Measurements from ENCODE around the gene SSX2IP.
"Not testable (repeated sequence)": the region's sequence is repeated elsewhere in the genome, so short reads cannot be mapped to it uniquely, and the experiment has no call there.

SSX2IP gene

GRCh38 chr1:84674705-84675104, 15.6 kb downstream of the SSX2IP start:
- Histone ChIP-seq H3K9me3 (ENCODE audit: control insufficient read depth, low read length) (no peaks in the 10 kb centered on the region), H3K4me1 (ENCODE audit: control insufficient read depth, insufficient read depth, low read length) (no peaks in the 10 kb centered on the region), H3K9ac (ENCODE audit: low read length) (no peak overlapping the region), H3K4me3 (ENCODE audit: low read length) (no peak overlapping the region), H3K27me3 (replicated peaks; ENCODE audit: control insufficient read depth, insufficient read depth, low read length) (no peaks in the 10 kb centered on the region), H3K36me3 (ENCODE audit: control insufficient read depth, insufficient read depth, low read length, severe bottlenecking) (no peaks in the 10 kb centered on the region)
- DNase-seq (ENCODE audit: low read depth), result no peak

DNA sequence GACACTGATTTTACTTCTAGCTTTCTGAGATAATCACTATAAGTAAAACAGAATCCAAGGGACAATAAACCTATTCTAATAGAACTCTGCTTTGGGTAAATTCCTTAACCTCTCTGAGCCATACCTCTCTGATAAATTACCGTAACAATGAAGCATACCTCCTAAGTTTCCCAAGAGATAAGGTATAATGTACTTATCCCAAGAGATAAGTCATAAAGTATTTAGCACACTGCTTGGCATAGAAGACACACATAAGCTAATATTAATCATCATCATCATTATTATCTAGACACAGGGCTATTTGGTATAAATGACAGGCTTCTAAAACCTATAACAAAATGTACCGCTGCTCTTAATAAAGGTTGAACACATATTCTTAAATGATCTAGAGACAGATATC, 16.2 kb downstream of the SSX2IP start:
- Histone ChIP-seq H3K36me3 (ENCODE audit: control insufficient read depth, insufficient read depth, low read length, severe bottlenecking) (no peaks in the 10 kb centered on the region), H3K4me3 (ENCODE audit: low read length) (no peak overlapping the region), H3K27me3 (replicated peaks; ENCODE audit: control insufficient read depth, insufficient read depth, low read length) (no peaks in the 10 kb centered on the region), H3K4me1 (ENCODE audit: control insufficient read depth, insufficient read depth, low read length) (no peaks in the 10 kb centered on the region), H3K9me3 (ENCODE audit: control insufficient read depth, low read length) (no peaks in the 10 kb centered on the region), H3K9ac (ENCODE audit: low read length) (no peak overlapping the region)
- DNase-seq (ENCODE audit: low read depth), result no peak

- no peaks in the 10 kb centered on the region for H3K36me3 ChIP-seq (ENCODE audit: control insufficient read depth, insufficient read depth, low read length, severe bottlenecking)
- no peak overlapping the region for H3K4me3 ChIP-seq (ENCODE audit: low read length)
- DNase-seq (ENCODE audit: low read depth), result no peak
- H3K9me3 ChIP-seq (ENCODE audit: control insufficient read depth, low read length), result no peaks in the 10 kb centered on the region
- H3K27me3 ChIP-seq (replicated peaks; ENCODE audit: control insufficient read depth, insufficient read depth, low read length), result no peaks in the 10 kb centered on the region
- no peaks in the 10 kb centered on the region for H3K4me1 ChIP-seq (ENCODE audit: control insufficient read depth, insufficient read depth, low read length)
- no peak overlapping the region for H3K9ac ChIP-seq (ENCODE audit: low read length)
Measured at GRCh38 chr1:84672080-84672854, 18.0 kb downstream of the SSX2IP start.

- H3K9ac ChIP-seq (ENCODE audit: low read length), result no peak overlapping the region
- H3K9me3 ChIP-seq (ENCODE audit: control insufficient read depth, low read length), result no peaks in the 10 kb centered on the region
- H3K4me1 ChIP-seq (ENCODE audit: control insufficient read depth, insufficient read depth, low read length), result peaks cover 5% of the 10 kb centered on the region
- DNase-seq (ENCODE audit: low read depth), result peak; percentile 42
- no peaks in the 10 kb centered on the region for H3K27me3 ChIP-seq (replicated peaks; ENCODE audit: control insufficient read depth, insufficient read depth, low read length)
- no peaks in the 10 kb centered on the region for H3K36me3 ChIP-seq (ENCODE audit: control insufficient read depth, insufficient read depth, low read length, severe bottlenecking)
- no peak overlapping the region for H3K4me3 ChIP-seq (ENCODE audit: low read length)
Measured at GRCh38 chr1:84669831-84670230, 20.4 kb downstream of the SSX2IP start.

- no peak for DNase-seq (ENCODE audit: low read depth)
- H3K9ac ChIP-seq (ENCODE audit: low read length), result no peak overlapping the region
- no peaks in the 10 kb centered on the region for H3K27me3 ChIP-seq (replicated peaks; ENCODE audit: control insufficient read depth, insufficient read depth, low read length)
- H3K36me3 ChIP-seq (ENCODE audit: control insufficient read depth, insufficient read depth, low read length, severe bottlenecking), result no peaks in the 10 kb centered on the region
- no peaks in the 10 kb centered on the region for H3K9me3 ChIP-seq (ENCODE audit: control insufficient read depth, low read length)
- peaks cover 5% of the 10 kb centered on the region for H3K4me1 ChIP-seq (ENCODE audit: control insufficient read depth, insufficient read depth, low read length)
- no peak overlapping the region for H3K4me3 ChIP-seq (ENCODE audit: low read length)
Measured at GRCh38 chr1:84668185-84668584, 22.1 kb downstream of the SSX2IP start.

DNA sequence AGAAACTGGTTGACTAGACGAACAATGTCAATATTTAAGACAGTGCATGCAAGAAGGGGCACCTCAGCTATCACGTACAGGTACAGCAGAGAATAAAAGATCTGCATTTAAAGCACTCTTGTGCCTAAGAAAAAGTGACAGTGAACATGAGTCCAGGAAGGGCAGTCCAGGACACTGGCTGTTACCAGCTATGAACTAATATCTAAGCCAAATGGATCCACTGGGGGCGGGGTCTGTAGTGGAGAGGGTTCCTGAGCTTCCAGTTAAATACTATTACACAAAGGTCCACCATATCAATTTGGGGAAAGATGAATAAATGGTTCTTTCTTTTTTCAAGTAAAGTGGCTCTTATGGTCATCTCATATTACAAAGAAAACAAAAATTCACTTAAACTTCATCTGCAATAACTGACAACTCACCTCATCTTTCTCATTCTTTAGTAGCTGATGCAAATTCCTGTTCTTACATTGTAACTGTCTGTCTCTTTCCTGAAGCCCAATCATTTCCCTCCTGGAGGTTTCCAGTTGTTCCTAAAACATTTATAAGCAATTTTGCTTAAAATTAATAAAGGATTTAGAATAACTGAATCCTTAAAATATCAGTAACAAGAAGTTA, 24.5 kb downstream of the SSX2IP start:
- Histone ChIP-seq H3K27me3 (replicated peaks; ENCODE audit: control insufficient read depth, insufficient read depth, low read length) (no peaks in the 10 kb centered on the region), H3K9me3 (ENCODE audit: control insufficient read depth, low read length) (no peaks in the 10 kb centered on the region), H3K4me3 (ENCODE audit: low read length) (no peak overlapping the region), H3K4me1 (ENCODE audit: control insufficient read depth, insufficient read depth, low read length) (peaks cover 5% of the 10 kb centered on the region), H3K36me3 (ENCODE audit: control insufficient read depth, insufficient read depth, low read length, severe bottlenecking) (peaks cover 4% of the 10 kb centered on the region), H3K9ac (ENCODE audit: low read length) (no peak overlapping the region)
- DNase-seq (ENCODE audit: low read depth), result peak; percentile 50

- H3K27me3 ChIP-seq (replicated peaks; ENCODE audit: control insufficient read depth, insufficient read depth, low read length), result no peaks in the 10 kb centered on the region
- H3K9me3 ChIP-seq (ENCODE audit: control insufficient read depth, low read length), result no peaks in the 10 kb centered on the region
- H3K36me3 ChIP-seq (ENCODE audit: control insufficient read depth, insufficient read depth, low read length, severe bottlenecking), result no peaks in the 10 kb centered on the region
- H3K4me1 ChIP-seq (ENCODE audit: control insufficient read depth, insufficient read depth, low read length), result no peaks in the 10 kb centered on the region
- H3K9ac ChIP-seq (ENCODE audit: low read length), result no peak overlapping the region
- DNase-seq (ENCODE audit: low read depth), result no peak
- H3K4me3 ChIP-seq (ENCODE audit: low read length), result no peak overlapping the region
Measured at GRCh38 chr1:84653130-84653677, 37.1 kb downstream of the SSX2IP start.

DNA sequence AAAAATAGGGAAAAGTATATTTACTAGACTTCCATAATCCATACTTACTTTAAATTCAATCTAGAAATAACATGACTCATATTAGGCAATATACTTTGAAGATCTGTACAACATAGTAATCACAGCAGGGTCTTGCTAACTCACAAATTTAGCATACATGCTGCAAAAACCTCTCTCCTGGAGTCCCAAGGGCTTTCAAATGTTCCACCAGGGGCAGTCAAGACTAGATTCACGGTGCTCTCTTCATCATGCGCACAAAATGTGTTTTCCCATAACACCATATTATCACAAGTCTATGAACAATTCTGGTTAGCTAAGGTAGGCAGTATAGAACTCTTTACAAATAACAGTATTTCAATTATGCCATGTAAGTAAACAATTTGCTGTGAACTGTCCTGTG, 45.8 kb downstream of the SSX2IP start:
- Histone ChIP-seq H3K9me3 (ENCODE audit: control insufficient read depth, low read length) (no peaks in the 10 kb centered on the region), H3K27me3 (replicated peaks; ENCODE audit: control insufficient read depth, insufficient read depth, low read length) (no peaks in the 10 kb centered on the region), H3K9ac (ENCODE audit: low read length) (no peak overlapping the region), H3K36me3 (ENCODE audit: control insufficient read depth, insufficient read depth, low read length, severe bottlenecking) (no peaks in the 10 kb centered on the region), H3K4me1 (ENCODE audit: control insufficient read depth, insufficient read depth, low read length) (no peaks in the 10 kb centered on the region), H3K4me3 (ENCODE audit: low read length) (no peak overlapping the region)
- DNase-seq (ENCODE audit: low read depth), result no peak

- H3K36me3 ChIP-seq (ENCODE audit: control insufficient read depth, insufficient read depth, low read length, severe bottlenecking), result no peaks in the 10 kb centered on the region
- H3K4me1 ChIP-seq (ENCODE audit: control insufficient read depth, insufficient read depth, low read length), result no peaks in the 10 kb centered on the region
- no peak overlapping the region for H3K9ac ChIP-seq (ENCODE audit: low read length)
- H3K9me3 ChIP-seq (ENCODE audit: control insufficient read depth, low read length), result no peaks in the 10 kb centered on the region
- no peak for DNase-seq (ENCODE audit: low read depth)
- no peaks in the 10 kb centered on the region for H3K27me3 ChIP-seq (replicated peaks; ENCODE audit: control insufficient read depth, insufficient read depth, low read length)
- H3K4me3 ChIP-seq (ENCODE audit: low read length), result no peak overlapping the region
Measured at GRCh38 chr1:84643183-84643582, 47.1 kb downstream of the SSX2IP start.

GRCh38 chr1:84642774-84643173, 47.5 kb downstream of the SSX2IP start:
- Histone ChIP-seq H3K36me3 (ENCODE audit: control insufficient read depth, insufficient read depth, low read length, severe bottlenecking) (no peaks in the 10 kb centered on the region), H3K9me3 (ENCODE audit: control insufficient read depth, low read length) (no peaks in the 10 kb centered on the region), H3K27me3 (replicated peaks; ENCODE audit: control insufficient read depth, insufficient read depth, low read length) (no peaks in the 10 kb centered on the region), H3K9ac (ENCODE audit: low read length) (no peak overlapping the region), H3K4me1 (ENCODE audit: control insufficient read depth, insufficient read depth, low read length) (no peaks in the 10 kb centered on the region), H3K4me3 (ENCODE audit: low read length) (no peak overlapping the region)
- no peak for DNase-seq (ENCODE audit: low read depth)

- H3K4me1 ChIP-seq (ENCODE audit: control insufficient read depth, insufficient read depth, low read length); H3K9me3 ChIP-seq (ENCODE audit: control insufficient read depth, low read length); H3K27me3 ChIP-seq (replicated peaks; ENCODE audit: control insufficient read depth, insufficient read depth, low read length); H3K4me3 ChIP-seq (ENCODE audit: low read length); H3K36me3 ChIP-seq (ENCODE audit: control insufficient read depth, insufficient read depth, low read length, severe bottlenecking); H3K9ac ChIP-seq (ENCODE audit: low read length); DNase-seq (ENCODE audit: low read depth): not testable (repeated sequence)
Measured at GRCh38 chr1:84639731-84640130, 50.5 kb downstream of the SSX2IP start.
